ENCODE measurements around the gene NOXA1. TPM values are rescaled to one million over a fixed set of nuclear protein-coding genes. Genes with fewer than 3 reads are reported as not detected.

The NOXA1 gene
- total and polyA plus RNA-seq, 2 of the 8 experiments (the other 6 are each of a cell fraction or from before 2014, with no cell fraction given), result 0.34 to 0.91 TPM

DNA sequence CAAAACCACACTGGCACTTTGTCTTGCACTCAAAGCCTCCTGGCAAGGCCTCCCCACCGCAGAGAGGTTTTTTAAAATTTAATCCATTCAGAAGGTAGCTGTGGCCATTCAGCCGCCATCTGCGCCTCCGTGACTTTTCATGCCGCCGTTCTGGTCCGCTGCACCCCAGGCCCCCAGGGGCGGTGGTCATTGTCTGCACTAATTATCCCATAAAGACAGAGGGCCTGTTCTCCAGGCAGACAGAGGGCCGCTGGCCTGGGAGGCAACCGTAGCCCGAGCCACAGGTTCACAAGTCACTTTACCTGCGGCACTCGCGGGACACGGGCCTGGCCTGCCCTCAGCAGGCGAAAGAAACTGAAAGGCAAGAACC is 49.6 kb upstream of the NOXA1 start:
- Histone ChIP-seq H4K5ac (ENCODE audit: insufficient read length, low read depth, low read length) (no peak overlapping the region), H3K14ac (ENCODE audit: insufficient read length) (no peak overlapping the region), H3K9me3 (ENCODE audit: insufficient read depth in 2 of 2, low read depth in 1 of 2, low read length in 1 of 2) (no peaks in the 10 kb centered on the region), H4K8ac (ENCODE audit: extremely low read depth, insufficient read depth, low read length) (no peak overlapping the region), H3K18ac (ENCODE audit: extremely low read depth, low read length) (no peak overlapping the region), H4K91ac (replicated peaks; ENCODE audit: insufficient read length, low read length) (no peak overlapping the region), H3K79me2 (ENCODE audit: control insufficient read depth in 1 of 2, insufficient read depth in 2 of 2, low read length in 2 of 2) (no peaks in the 10 kb centered on the region), H4K20me1 (replicated peaks in 1 of 2; ENCODE audit: control insufficient read depth in 1 of 2, insufficient read depth in 2 of 2, low read length in 2 of 2) (no peaks in the 10 kb centered on the region), H3K56ac (replicated peaks; ENCODE audit: insufficient read length, low read depth, low read length) (no peak overlapping the region), H3K23me2 (ENCODE audit: low read depth, low read length) (no peaks in the 10 kb centered on the region), H3K4me2 (ENCODE audit: insufficient read depth in 1 of 2, low read depth in 2 of 2, low read length in 2 of 2) (no peak overlapping the region), H2BK15ac (ENCODE audit: low read length) (no peak overlapping the region), H3K4ac (replicated peaks; ENCODE audit: insufficient read length, low read depth, low read length) (no peak overlapping the region), H3K36me3 (ENCODE audit: control insufficient read depth in 2 of 4, insufficient read depth in 4 of 4, low read length in 3 of 4) (no peaks in the 10 kb centered on the region), H3K27ac (ENCODE audit: low read depth, low read length) (no peak overlapping the region), H2AK5ac (ENCODE audit: low read depth, low read length) (no peak overlapping the region), H3K79me1 (ENCODE audit: low read depth, low read length) (no peaks in the 10 kb centered on the region), H2BK12ac (ENCODE audit: low read depth, low read length) (no peak overlapping the region), H2BK5ac (ENCODE audit: low read depth, low read length) (no peak overlapping the region), H2AFZ (ENCODE audit: low read length) (no peak overlapping the region), H2BK20ac (ENCODE audit: low read length) (no peak overlapping the region), H3K27me3 (replicated peaks in 1 of 4; ENCODE audit: control insufficient read depth in 3 of 4, extremely low read depth in 1 of 4, insufficient read depth in 3 of 4, low read length in 3 of 4) (0 out of 7 replicates have a peak, but pooled peaks cover 0 to 2% (median 0%) of the 10 kb centered on the region in 4 experiments), H3K23ac (ENCODE audit: insufficient read length) (no peak overlapping the region), H3K9ac (replicated peaks in 1 of 4; ENCODE audit: extremely low read depth in 1 of 4, low read depth in 3 of 4, low read length in 3 of 4) (no peak overlapping the region), H2BK120ac (replicated peaks; ENCODE audit: low read depth, low read length) (no peak overlapping the region), H3K4me1 (replicated peaks in 1 of 4; ENCODE audit: control insufficient read depth in 3 of 4, insufficient read depth in 4 of 4, low read length in 3 of 4) (no peaks in the 10 kb centered on the region; a peak in 1 of 7 replicates), H3K4me3 (ENCODE audit: extremely low read depth in 1 of 4, insufficient read depth in 2 of 4, low read depth in 3 of 4, low read length in 4 of 4) (no peak overlapping the region)
- WGBS, 2 experiments (ENCODE audit: extremely low coverage in 1 of 2, insufficient coverage in 1 of 2, insufficient read length in 1 of 2, insufficient replicate concordance in 2 of 2, low coverage in 1 of 2, low lambda C conversion rate in 2 of 2, missing lambda C conversion rate in 1 of 2), result 91% methylated on average over 16 of the region's 16 CpGs; no CpG with 5 or more reads in 1 of the 2 experiments
- ChIA-PET POLR2A (ENCODE audit: partially characterized antibody) (interaction anchor here (1.1 to 1.7 kb wide), 2 partner anchors 57 to 97 kb away, joined by 3 to 4 read pairs; partner anchors contain the start of gene TOR4A), CTCF (ENCODE audit: partially characterized antibody) (interaction anchor here (0.6 to 1.3 kb wide), 6 partner anchors 12 to 385 kb away, joined by 3 to 5 read pairs (median 3); partner anchors contain the start of gene NRARP)
- FAIRE-seq (no peak), DNase-seq (ENCODE audit: low read depth in 1 of 2, low spot score in 2 of 2) (peak in 1 of 2 experiments; percentile 41)
- TF ChIP-seq ATF3 (IDR thresholded peaks at IDR 0.05; ENCODE audit: insufficient read depth, low read depth, low read length), result no peak
